RPMI7951 (cell line): ENCODE measurements around the gene GLB1L3. TPM values are rescaled to one million over a fixed set of nuclear protein-coding genes. Genes with fewer than 3 reads are reported as not detected.

ENCODE experiments used
- DNase-seq: peaks from one replicate; pipeline ENCODE4 v3.0.0-alpha.2; 2012; ENCODE audit warnings: low read depth
- total RNA-seq: library from RNA; depleted of rRNA; stranded (reverse); fragments of >200 nt; shearing (Covaris generic); gene quantifications from 2 replicates; pipeline ENCODE4 v1.2.3, GENCODE V29; 2014; rRNA removed

Gene GLB1L3
- total RNA-seq: not detected in 2 replicates

GRCh38 chr11:134275534-134276395, at the start of gene GLB1L3:
Gene GLB1L3 (plus strand): TSS chr11:134276379. CDS start chr11:134276741, 362 bp downstream.
- DNase-seq: no peak

GRCh38 chr11:134226806-134227325, 49.3 kb upstream of the GLB1L3 start:
- DNase-seq: no peak

- DNase-seq: no peak
Observed at GRCh38 chr11:134228625-134229024, 47.6 kb upstream of the GLB1L3 start.

GRCh38 chr11:134229126-134229790, 46.9 kb upstream of the GLB1L3 start:
- no peak for DNase-seq

GRCh38 chr11:134230339-134230738, 45.8 kb upstream of the GLB1L3 start:
- DNase-seq: no peak

GRCh38 chr11:134231958-134232659, 44.1 kb upstream of the GLB1L3 start:
- no peak for DNase-seq

GRCh38 chr11:134233729-134234179, 42.4 kb upstream of the GLB1L3 start:
- DNase-seq: no peak

GRCh38 chr11:134235399-134235798, 40.8 kb upstream of the GLB1L3 start:
- no peak for DNase-seq

GRCh38 chr11:134236834-134237556, 39.2 kb upstream of the GLB1L3 start:
- DNase-seq: no peak

- DNase-seq: no peak
Observed at GRCh38 chr11:134237557-134237922, 38.6 kb upstream of the GLB1L3 start.

GRCh38 chr11:134238956-134239355, 37.2 kb upstream of the GLB1L3 start:
- DNase-seq: no peak

GRCh38 chr11:134240592-134240991, 35.6 kb upstream of the GLB1L3 start:
- no peak for DNase-seq

GRCh38 chr11:134242376-134242775, 33.8 kb upstream of the GLB1L3 start:
- no peak for DNase-seq

- DNase-seq: no peak
Observed at GRCh38 chr11:134243913-134244312, 32.3 kb upstream of the GLB1L3 start.

GRCh38 chr11:134244593-134244992, 31.6 kb upstream of the GLB1L3 start:
- no peak for DNase-seq

- DNase-seq: no peak
Observed at GRCh38 chr11:134245434-134245833, 30.7 kb upstream of the GLB1L3 start.

- DNase-seq: no peak
Observed at GRCh38 chr11:134246100-134246499, 30.1 kb upstream of the GLB1L3 start.

GRCh38 chr11:134246678-134247077, 29.5 kb upstream of the GLB1L3 start:
- no peak for DNase-seq

- DNase-seq: no peak
Observed at GRCh38 chr11:134248910-134249480, 27.2 kb upstream of the GLB1L3 start.

GRCh38 chr11:134250246-134250645, 25.9 kb upstream of the GLB1L3 start:
- no peak for DNase-seq

GRCh38 chr11:134250675-134251074, 25.5 kb upstream of the GLB1L3 start:
- DNase-seq: no peak
